ENCODE results near the gene GCK.

GCK gene

GRCh38 chr7:44102846-44103565 lies 86.2 kb downstream of the GCK start:
- no peak for DNase-seq

- DNase-seq: no peak
These were observed 87.0 kb downstream of the GCK start for GRCh38 chr7:44101966-44102845.

- no peak for DNase-seq
These were observed 87.8 kb downstream of the GCK start for GRCh38 chr7:44101303-44101965.

GRCh38 chr7:44100458-44101302 lies 88.6 kb downstream of the GCK start:
- no peak for DNase-seq

GRCh38 chr7:44099669-44100068 lies 89.6 kb downstream of the GCK start:
- no peak for DNase-seq

GRCh38 chr7:44098092-44099068 lies 90.9 kb downstream of the GCK start:
- no peak for DNase-seq

- DNase-seq: peak; percentile 50
These were observed 91.9 kb downstream of the GCK start for GRCh38 chr7:44097064-44097932.

GRCh38 chr7:44096326-44096881 lies 92.8 kb downstream of the GCK start:
- no peak for DNase-seq

- DNase-seq: no peak
These were observed 93.5 kb downstream of the GCK start for GRCh38 chr7:44095781-44096180.

GRCh38 chr7:44094883-44095592 lies 94.2 kb downstream of the GCK start:
- no peak for DNase-seq

- no peak for DNase-seq
These were observed 94.9 kb downstream of the GCK start for GRCh38 chr7:44094365-44094764.
